Hematopoietic multipotent progenitor cell treated with erythropoietin and hydrocortisone succinate and interleukin-3 and kit ligand, for 4 days (in vitro differentiated cells): ENCODE measurements around the gene LCTL.

ENCODE experiments used
- DNase-seq: peaks from one replicate; pipeline ENCODE4 v3.0.0-alpha.2; 2015

Gene LCTL

DNA sequence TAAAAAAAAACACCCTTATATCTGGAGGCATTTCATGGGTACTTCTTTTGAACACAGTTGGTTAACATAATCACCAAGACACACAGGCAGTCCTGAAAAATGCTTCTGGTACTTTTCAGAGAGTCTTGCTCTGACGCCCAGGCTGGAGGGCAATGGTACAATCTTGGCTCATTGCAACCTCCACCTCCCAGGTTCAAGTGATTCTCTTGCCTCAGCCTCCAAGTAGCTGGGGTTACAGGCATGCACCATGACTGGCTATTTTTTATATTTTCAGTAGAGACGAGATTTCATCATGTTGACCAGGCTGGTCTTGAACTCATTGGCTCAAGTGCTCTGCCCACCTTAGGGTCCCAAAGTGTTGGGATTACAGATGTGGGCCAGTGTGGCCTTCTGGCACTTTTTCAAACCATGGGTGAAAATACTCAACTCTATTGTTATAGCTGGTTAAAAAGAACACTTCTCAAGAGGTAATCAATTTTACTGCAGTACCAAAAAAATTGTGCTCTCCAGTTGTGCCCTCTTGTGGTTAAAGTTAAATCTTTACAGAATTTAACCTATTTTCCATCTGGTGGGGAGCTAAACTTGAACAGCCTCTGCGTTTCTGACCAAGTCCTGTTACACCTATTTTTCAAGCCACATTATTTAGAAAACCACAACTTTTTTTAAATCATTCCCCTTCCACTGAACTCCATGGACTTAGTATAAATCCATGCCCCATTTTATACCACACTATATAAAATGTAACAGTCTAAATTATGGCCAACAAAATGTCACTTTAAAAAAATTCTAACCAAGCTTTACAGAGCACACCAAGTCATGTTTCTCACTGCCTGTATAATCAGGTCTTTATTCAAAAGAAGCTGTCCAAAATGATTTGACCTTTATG lies 67.1 kb downstream of the LCTL start:
- peak; percentile 76 for DNase-seq
